NCI-H1694 (cell line): Measurements from ENCODE around the gene PRKCA.
"Not testable (repeated sequence)": the region's sequence is repeated elsewhere in the genome, so short reads cannot be mapped to it uniquely, and the experiment has no call there.

Experiments
- DNase-seq: peaks from one replicate; lab custom pipeline; 2025; lab: John Stamatoyannopoulos, UW

Gene PRKCA

DNA sequence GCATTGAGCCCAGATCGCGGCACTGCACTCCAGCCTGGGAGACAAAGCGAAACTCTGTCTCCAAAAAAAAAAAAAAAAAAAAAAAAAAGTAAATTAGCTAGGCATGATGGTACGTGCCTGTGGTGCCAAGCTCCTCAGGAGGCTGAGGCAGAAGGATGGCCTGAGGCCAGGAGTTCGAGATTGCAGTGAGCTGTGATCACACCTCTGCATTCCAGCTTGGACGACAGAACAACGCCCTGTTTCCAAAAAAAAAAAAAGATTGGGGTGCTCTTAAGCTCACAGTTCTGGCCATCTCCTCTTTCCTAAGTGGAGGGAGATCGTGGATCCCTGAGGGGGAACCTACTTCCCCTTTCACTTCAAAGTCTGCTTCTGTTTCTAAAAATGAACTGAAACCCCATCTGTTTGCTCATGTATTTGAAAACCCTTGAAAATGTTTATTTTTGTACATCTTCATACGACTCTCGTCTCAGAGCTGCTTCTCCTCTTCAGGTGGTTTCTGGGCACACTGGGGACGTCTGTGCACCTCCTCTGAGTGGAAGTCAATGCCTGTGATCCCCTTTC is 138.8 kb downstream of the PRKCA start:
- DNase-seq = no peak

- no peak for DNase-seq
Observed at GRCh38 chr17:66443166-66443565, 140.8 kb downstream of the PRKCA start.

DNA sequence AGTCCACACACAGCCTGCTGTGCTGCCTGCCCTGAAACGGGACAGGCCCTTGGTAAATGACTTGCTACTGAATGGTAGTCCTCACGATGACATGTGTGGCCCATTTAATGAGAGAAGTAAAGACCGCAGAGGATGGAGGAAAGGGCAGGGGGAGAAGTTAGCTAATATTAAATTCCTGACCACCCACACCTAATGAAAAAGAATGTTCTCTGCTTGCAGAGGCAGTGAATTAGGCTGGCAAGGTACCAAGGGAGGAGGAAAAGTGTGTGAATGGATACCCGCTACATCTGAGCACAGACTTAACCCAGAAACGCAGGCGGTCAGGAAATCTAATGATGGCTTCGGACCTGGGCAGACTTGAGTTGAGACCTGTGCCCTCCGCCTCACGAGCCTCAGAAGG is 141.2 kb downstream of the PRKCA start:
- DNase-seq = no peak

DNA sequence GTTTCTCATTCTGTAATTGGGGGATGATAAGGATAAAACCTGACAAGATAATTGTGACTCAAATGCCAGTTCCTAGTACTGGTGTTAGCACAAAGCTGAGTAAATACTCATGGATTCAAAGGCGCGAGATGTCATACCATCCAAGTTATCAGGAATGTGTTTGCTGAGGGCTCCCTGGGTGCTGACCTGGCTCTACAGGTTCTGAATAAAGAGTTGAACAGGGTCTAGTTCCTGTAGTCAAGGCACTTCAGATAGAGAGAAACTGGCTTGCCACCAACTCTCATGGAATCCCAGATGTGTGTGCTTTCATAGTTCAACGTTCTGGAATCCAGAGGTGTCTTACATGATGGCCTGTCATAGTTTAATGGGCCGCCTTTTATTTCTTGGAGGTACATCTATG is 141.6 kb downstream of the PRKCA start:
- no peak for DNase-seq

GRCh38 chr17:66445229-66445628 is 142.8 kb downstream of the PRKCA start:
- no peak for DNase-seq

DNA sequence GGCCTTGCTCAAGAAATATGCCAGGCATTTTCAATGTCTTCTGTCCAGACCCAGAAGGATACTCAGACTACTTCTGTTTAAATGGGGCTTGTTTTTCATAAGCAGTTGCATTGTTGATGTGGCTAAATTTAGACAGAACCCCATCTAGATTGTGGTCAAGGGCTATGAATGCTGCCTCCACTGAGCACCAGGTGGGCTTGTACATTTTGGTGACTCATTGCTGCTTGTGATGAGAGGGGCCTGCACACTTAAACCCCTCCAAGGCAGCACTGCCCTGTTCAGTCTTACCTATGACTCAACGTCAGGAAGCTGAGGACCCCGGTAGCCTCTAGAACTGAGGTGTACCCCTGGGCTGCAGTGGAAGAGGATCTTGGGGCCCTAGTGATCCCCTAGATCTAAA is 144.0 kb downstream of the PRKCA start:
- DNase-seq = no peak

DNA sequence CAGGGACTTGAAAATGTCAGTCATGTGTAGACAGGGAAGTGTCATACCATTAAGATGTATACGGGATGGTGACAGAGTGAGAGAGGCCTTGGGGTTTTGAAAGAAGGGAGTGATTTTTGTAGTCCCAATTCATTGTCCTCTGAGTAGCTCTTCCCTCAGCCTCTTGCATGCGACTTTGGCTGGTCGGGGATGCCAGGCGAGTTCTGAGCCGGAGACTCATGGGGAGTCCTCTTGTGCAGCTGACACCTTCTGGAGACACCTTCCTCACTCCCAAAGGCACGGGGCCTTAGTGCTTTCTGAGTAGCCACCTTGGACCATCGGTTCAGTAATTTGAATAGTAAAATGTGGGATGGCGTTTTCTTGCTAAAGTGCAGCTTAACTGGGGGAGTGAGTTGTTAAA is 144.7 kb downstream of the PRKCA start:
- DNase-seq = no peak

DNA sequence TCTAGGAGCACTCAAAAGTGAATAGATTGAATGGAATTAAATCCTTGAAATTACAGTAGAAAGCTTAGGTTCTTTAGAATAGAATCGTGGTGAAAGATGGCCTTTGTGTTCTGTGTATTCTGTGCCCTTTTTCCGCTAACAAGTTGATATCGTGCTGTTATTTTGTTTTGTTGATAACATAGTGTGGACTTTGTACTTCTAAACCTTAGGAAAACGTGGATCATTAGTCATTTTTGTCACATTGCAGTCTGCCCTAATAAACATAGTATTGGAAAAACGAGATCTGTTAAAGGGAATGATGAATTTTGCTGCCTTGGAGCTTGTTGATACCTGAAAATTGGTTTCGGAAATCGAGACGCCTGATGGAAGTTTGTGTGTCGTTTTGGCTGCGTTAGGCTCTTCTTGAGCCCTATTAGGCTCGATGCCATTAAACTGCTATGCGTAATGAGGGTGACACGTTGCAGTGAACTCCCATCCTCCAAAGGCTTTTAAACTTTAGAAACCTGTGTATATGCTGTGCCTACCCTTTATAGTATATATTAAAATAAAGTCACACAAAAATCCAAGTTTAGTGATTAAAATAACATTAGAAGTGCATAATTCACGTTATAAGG is 145.7 kb downstream of the PRKCA start:
- DNase-seq = no peak

- DNase-seq = no peak
Observed at GRCh38 chr17:66449418-66449977, 147.1 kb downstream of the PRKCA start.

- no peak for DNase-seq
Observed at GRCh38 chr17:66450008-66450851, 147.8 kb downstream of the PRKCA start.

DNA sequence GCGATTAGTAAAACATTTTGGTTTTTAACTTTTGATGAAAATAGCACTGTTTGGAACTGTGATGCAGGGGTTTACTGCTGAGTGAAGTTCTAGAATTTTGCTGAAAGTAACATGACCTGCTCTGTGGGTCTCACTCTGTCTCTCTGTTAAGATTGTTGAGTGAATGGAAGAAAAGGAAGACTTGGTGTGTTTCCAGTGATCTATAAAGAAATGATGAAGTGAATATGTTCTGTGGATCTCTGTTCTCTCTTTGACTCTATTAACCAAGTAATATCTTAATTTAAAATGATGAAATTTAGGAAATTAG is 148.4 kb downstream of the PRKCA start:
- DNase-seq = no peak

DNA sequence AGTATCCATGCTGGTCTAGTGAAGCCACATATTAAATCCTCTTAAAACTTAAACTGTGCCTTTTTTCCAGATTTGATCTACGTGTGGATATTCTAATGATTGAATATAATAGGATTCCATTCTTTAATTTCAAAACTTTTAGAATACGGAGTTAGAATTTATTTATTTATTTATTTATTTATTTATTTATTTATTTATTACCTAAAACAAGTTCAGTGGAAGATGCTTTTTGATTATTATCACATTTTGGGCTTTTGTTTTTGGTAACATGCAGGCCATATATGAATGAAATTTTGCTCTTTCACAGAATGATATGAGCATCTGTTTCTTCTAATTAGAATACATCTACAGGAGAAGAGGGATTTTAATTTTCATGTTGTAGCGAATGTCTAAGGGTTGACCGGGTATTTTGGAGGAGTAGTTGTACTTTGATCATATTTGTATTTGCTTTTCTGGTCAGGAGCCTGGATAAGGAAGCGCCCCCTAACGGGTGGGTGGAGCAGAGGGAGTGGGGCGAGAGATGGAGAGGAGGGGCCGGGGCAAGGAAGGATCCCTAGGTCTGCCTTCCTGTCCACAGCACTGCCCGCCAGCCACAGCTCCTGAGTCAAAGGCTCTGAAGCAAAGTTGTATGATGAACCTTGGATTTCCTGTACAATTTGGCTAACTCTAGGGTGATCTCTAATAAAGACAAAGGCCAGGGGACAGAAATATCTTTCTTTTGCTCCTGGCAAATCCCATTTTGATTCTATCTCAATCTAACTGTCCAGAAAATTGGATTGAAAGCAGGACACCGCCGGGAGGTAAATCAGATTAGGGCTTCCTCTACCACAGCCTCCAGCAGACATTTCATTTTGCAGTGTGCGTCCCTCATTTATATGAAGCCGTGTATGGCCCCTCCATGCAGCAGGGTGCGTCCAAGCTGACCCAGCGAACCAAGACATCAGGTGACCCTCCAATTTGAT is 149.1 kb downstream of the PRKCA start:
- DNase-seq = no peak

- DNase-seq = no peak
Observed at GRCh38 chr17:66455060-66455459, 152.6 kb downstream of the PRKCA start.

- DNase-seq = not testable (repeated sequence)
Observed at GRCh38 chr17:66457499-66457898, 155.1 kb downstream of the PRKCA start.

DNA sequence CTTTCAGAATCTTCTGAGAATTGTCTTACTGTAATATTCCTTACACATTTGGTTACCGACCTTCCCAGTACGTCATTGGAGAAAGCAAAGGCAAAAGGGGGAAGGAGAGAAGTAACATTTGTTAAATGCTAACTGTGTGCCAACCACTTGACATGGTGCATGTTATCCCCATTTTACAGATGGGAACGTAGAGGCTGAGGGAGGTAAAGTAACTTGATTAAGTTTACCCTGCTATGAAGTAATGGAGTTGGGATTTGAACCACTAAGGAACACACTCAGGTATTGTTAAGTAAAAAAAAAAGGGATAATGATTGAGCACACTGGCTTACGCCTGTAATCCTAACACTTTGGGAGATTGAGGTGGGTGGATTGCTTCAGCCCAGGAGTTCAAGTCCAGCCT is 156.4 kb downstream of the PRKCA start:
- DNase-seq = no peak

- DNase-seq = no peak
Observed at GRCh38 chr17:66459811-66460270, 157.4 kb downstream of the PRKCA start.

DNA sequence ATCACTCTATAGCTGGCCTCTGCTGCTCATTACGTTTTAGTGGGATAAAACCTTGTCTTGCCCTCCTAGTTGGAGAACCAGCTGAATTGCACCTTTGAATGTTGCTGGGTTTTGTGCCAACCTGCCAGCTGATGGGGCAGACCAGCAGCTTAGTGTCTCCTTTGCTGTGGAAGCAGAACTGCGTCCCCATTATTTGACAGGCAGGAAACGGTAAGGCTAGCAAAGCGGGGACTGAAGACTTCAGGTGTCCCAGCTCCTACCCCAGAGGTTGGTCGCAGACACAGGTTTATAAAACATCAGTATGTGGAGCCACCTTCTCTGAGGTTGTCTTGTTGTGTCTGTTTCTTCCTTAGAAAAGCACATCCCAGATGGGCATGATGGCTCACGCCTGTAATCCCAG is 158.1 kb downstream of the PRKCA start:
- DNase-seq = no peak

DNA sequence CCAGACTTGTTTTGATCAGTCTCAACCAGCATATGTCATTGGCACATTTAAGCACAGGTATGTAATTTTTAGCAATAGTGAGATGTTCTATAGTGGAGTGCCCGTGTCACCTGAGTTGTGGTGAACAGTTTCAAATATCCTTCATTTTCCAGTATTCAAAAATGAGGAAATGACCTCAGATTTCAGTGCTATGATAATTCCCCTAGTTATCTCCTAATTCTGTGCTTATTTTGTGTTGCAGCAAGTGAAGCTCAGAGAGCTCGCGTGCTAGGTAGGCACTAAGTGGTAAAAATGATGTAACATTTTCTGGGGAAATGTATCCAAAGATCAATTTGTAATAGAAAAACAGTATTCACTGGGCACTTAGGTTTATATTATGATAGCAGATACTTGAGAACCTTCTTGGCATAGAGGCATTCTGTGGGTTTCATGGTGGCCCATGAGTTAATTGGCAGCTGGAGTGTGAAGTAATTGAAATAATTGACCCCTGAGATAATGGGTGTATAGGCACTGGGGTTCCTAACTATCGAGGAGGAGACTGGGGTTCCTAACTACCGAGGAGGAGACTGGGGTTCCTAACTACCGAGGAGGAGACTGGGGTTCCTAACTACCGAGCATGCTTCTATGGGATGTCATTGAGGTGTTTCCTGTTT is 159.1 kb downstream of the PRKCA start:
- DNase-seq = no peak

GRCh38 chr17:66462010-66462409 is 159.6 kb downstream of the PRKCA start:
- DNase-seq = no peak

- no peak for DNase-seq
Observed at GRCh38 chr17:66464921-66465320, 162.5 kb downstream of the PRKCA start.

DNA sequence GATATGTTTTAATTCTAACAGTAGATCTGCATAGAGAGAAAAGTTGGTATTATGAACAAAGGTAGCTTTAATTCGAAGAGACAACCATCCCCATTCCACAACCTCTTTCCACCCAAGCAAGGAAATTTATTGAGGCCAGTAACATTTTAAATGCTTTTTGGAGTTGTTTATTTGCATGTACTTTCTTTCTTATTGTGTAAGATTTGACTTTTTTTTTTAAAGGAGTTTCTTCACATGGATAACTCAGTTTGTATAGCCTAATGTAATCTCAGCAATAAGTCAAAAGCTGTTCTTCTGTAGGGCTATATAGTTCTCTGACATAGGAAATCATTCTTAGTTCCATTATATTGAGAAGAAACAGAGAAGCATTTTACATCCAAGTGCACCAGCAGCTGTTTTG is 163.3 kb downstream of the PRKCA start:
- no peak for DNase-seq
